ENCODE data around the gene SLC5A4. TPM values are rescaled to one million over a fixed set of nuclear protein-coding genes. Genes with fewer than 3 reads are reported as not detected.
"Not testable (repeated sequence)": the region's sequence is repeated elsewhere in the genome, so short reads cannot be mapped to it uniquely, and the experiment has no call there.

The SLC5A4 gene
- total RNA-seq, 1 donor from 2014 or later: not detected

- Mint-ChIP-seq H3K9me3 (no peaks in the 10 kb centered on the region), H3K27ac (no peak overlapping the region), H3K4me1 (ENCODE audit: low read depth) (peaks cover 17% of the 10 kb centered on the region), H3K36me3 (ENCODE audit: low read depth) (no peaks in the 10 kb centered on the region), H3K27me3 (ENCODE audit: low read depth) (peaks cover 13% of the 10 kb centered on the region), H3K4me3 (ENCODE audit: low read depth) (peak overlapping the region; percentile 31)
- DNase-seq (ENCODE audit: low spot score): no peak
- intact Hi-C loops (cut with micrococcal nuclease): loop anchor here (5.0 kb wide), 1 partner anchor 268 kb away; the partner anchor contains the start of gene FBXO7
Observed at GRCh38 chr22:32204040-32204855, 50.9 kb downstream of the SLC5A4 start.

DNA sequence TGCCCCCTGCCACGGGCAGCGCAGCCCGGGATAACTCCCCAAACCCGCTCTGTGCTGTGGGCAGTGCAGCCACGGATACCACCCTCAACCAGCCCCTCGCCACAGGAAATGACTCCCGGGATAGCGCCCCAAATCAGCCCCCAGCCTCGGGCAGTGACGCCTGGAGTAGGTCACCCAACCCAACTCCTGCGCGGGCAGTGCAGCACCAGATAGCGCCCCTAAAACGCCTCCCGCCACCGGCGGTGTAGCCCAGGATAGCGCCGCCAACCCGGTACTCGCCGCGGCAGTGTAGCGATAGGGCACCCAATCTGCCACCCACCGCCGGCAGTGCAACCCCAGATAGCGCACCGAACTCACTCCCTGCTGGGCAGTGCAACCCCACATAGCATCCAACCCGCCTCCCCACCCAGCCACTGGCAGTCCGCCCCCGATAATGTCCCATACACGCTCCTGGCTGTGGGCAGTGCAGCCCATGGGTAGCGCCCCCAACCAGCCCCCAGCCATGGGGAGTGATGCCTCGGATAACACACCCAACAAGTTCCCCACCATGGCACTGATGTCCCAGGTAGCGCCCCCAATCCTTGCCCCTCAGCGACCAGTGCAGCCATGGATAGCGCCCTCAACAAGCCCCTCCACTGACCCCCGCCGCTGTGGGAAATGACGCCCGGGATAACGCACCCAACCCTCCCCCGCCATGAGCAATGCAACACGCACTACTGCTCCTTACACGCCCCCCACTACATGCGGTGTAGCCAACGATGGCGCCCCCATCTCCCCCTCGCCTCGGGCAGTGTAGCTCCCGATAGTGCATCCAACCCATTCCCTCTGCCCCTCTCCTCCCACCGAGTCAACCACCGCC, 51.7 kb downstream of the SLC5A4 start:
- peak overlapping the region; percentile 26 for H3K4me3 Mint-ChIP-seq (ENCODE audit: low read depth)
- no peak overlapping the region for H3K27ac Mint-ChIP-seq
- H3K36me3 Mint-ChIP-seq (ENCODE audit: low read depth): no peaks in the 10 kb centered on the region
- peaks cover 13% of the 10 kb centered on the region for H3K27me3 Mint-ChIP-seq (ENCODE audit: low read depth)
- H3K9me3 Mint-ChIP-seq: no peaks in the 10 kb centered on the region
- peaks cover 17% of the 10 kb centered on the region for H3K4me1 Mint-ChIP-seq (ENCODE audit: low read depth)
- DNase-seq (ENCODE audit: low spot score): no peak
- intact Hi-C loops (cut with micrococcal nuclease): loop anchor here (5.0 kb wide), 1 partner anchor 269 kb away; the partner anchor contains the start of gene FBXO7

DNA sequence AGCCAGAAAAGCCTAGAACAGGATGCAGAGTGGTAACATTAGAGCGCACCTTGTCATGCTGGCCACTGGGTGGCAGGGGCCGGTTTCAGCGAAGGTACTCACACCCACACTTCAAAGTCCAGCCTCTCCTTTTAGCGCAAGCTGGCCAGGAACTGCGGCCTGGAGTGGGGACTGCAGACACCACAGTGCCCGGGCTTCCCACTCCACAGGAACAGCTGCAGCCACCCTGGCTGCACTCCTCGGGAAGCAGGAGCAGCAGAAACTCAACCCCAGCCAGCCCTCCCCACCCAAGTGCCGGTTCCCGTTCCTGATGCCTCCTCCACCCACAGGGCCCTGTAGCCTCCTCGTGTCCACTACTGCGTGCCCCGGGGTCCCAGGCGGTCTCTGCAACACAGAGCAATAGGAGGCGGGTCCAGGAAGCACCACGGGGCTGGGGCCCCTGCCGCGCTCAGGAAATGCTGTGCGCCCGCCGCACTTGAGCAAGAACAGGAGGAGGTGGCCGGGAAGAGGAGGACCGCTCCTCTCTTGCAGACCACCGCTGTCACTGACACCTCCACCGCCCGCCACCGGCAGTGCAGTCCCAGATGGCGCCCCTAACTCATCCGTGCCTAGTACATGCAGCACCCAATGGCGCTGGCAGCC, 52.5 kb downstream of the SLC5A4 start:
- Mint-ChIP-seq H3K4me1 (ENCODE audit: low read depth) (peaks cover 17% of the 10 kb centered on the region), H3K27me3 (ENCODE audit: low read depth) (peaks cover 13% of the 10 kb centered on the region), H3K27ac (no peak overlapping the region), H3K9me3 (no peaks in the 10 kb centered on the region), H3K4me3 (ENCODE audit: low read depth) (peak overlapping the region; percentile 26), H3K36me3 (ENCODE audit: low read depth) (no peaks in the 10 kb centered on the region)
- no peak for DNase-seq (ENCODE audit: low spot score)
- intact Hi-C loops (cut with micrococcal nuclease): loop anchor here (5.0 kb wide), 1 partner anchor 270 kb away; the partner anchor contains the start of gene FBXO7

- Mint-ChIP-seq H3K27me3 (ENCODE audit: low read depth) (peaks cover 13% of the 10 kb centered on the region), H3K27ac (no peak overlapping the region), H3K9me3 (no peaks in the 10 kb centered on the region), H3K36me3 (ENCODE audit: low read depth) (no peaks in the 10 kb centered on the region), H3K4me1 (ENCODE audit: low read depth) (peaks cover 17% of the 10 kb centered on the region), H3K4me3 (ENCODE audit: low read depth) (no peak overlapping the region)
- no peak for DNase-seq (ENCODE audit: low spot score)
- intact Hi-C loops (cut with micrococcal nuclease): loop anchor here (5.0 kb wide), 1 partner anchor 270 kb away; the partner anchor contains the start of gene FBXO7
Observed at GRCh38 chr22:32202161-32202538, 53.0 kb downstream of the SLC5A4 start.

DNA sequence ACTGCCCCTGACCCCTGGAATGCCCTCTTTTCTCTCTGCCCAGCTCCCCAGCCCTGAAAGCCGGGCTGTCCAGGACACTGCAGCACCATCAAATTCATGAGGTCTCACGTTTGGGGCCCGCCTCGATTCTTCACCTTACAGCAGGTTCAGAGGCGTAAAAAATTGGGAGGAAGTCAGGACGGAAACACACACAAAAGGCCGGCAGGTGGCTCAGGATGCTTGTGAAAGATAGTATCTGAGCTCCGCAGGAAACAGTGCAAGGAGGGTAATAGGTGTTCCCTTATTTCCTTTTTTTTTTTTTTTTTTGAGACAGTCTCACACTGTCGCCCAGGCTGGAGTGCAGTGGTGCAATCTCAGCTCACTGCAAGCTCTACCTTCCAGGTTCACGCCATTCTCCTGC, 54.4 kb downstream of the SLC5A4 start:
- DNase-seq (ENCODE audit: low spot score): no peak

GRCh38 chr22:32199961-32200360, 55.2 kb downstream of the SLC5A4 start:
- Mint-ChIP-seq H3K4me3 (ENCODE audit: low read depth) (no peak overlapping the region), H3K27me3 (ENCODE audit: low read depth) (peaks cover 20% of the 10 kb centered on the region), H3K36me3 (ENCODE audit: low read depth) (no peaks in the 10 kb centered on the region), H3K9me3 (no peaks in the 10 kb centered on the region), H3K4me1 (ENCODE audit: low read depth) (peaks cover 12% of the 10 kb centered on the region), H3K27ac (no peak overlapping the region)
- intact Hi-C loops (cut with micrococcal nuclease): loop anchor here (5.0 kb wide), 1 partner anchor 272 kb away; the partner anchor contains the start of gene FBXO7
- no peak for DNase-seq (ENCODE audit: low spot score)

More for the DNA sequence above, 54.4 kb downstream of the SLC5A4 start:
- Mint-ChIP-seq H3K4me1 (ENCODE audit: low read depth) (peaks cover 12% of the 10 kb centered on the region), H3K36me3 (ENCODE audit: low read depth) (no peaks in the 10 kb centered on the region), H3K4me3 (ENCODE audit: low read depth) (no peak overlapping the region), H3K27me3 (ENCODE audit: low read depth) (peaks cover 18% of the 10 kb centered on the region), H3K9me3 (no peaks in the 10 kb centered on the region), H3K27ac (no peak overlapping the region)
- intact Hi-C loops (cut with micrococcal nuclease): loop anchor here (5.0 kb wide), 1 partner anchor 272 kb away; the partner anchor contains the start of gene FBXO7

DNA sequence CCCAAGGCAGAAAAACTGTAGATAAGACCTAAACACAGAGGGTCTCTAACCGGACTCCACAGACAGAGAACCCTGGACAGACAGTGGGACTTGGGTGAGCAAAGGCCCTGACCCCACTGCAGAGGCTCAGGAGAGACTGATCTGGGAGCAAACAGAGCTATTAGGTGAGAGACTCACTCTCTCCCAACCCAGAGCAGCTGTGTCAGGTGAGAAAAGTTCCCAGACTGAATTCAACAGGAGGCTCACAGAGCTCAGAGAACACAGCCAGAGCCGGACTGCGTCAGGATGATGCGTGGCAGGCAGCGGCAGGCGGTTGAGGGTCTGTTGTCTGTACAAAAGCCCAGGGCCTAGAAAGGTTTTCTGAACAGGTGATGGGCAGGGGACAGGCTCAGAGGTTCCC, 55.8 kb downstream of the SLC5A4 start:
- intact Hi-C loops (cut with micrococcal nuclease): no loop called here
- no peak overlapping the region for H3K27ac Mint-ChIP-seq
- peaks cover 12% of the 10 kb centered on the region for H3K4me1 Mint-ChIP-seq (ENCODE audit: low read depth)
- H3K27me3 Mint-ChIP-seq (ENCODE audit: low read depth): peaks cover 22% of the 10 kb centered on the region
- no peaks in the 10 kb centered on the region for H3K9me3 Mint-ChIP-seq
- H3K36me3 Mint-ChIP-seq (ENCODE audit: low read depth): no peaks in the 10 kb centered on the region
- no peak overlapping the region for H3K4me3 Mint-ChIP-seq (ENCODE audit: low read depth)
- DNase-seq (ENCODE audit: low spot score): no peak

GRCh38 chr22:32197553-32198226, 57.5 kb downstream of the SLC5A4 start:
- intact Hi-C loops (cut with micrococcal nuclease); H3K9me3 Mint-ChIP-seq; H3K4me1 Mint-ChIP-seq (ENCODE audit: low read depth); DNase-seq (ENCODE audit: low spot score); H3K4me3 Mint-ChIP-seq (ENCODE audit: low read depth); H3K36me3 Mint-ChIP-seq (ENCODE audit: low read depth); H3K27ac Mint-ChIP-seq: not testable (repeated sequence)
- peaks cover 14% of the 10 kb centered on the region for H3K27me3 Mint-ChIP-seq (ENCODE audit: low read depth)

DNA sequence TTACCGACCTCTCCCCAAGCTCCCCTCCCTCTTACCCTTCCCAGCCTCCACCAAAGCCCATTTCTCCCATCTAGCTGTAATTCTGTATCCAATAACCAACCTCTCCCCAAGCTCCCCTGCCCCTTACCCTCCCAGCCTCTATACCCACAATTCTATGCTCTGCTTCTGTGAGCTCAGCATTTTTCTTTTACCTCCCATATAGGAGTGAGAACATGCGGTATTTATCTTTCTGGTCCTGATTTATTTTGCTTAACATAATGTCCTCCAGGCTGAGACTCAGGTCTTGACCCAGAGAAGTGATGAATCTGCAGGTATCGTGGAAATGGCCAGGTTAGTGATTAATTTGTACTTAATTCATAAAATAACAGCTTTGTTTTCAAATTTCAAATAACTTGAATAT, 59.2 kb downstream of the SLC5A4 start:
- H3K4me1 Mint-ChIP-seq (ENCODE audit: low read depth); H3K4me3 Mint-ChIP-seq (ENCODE audit: low read depth); H3K27ac Mint-ChIP-seq; H3K36me3 Mint-ChIP-seq (ENCODE audit: low read depth); H3K9me3 Mint-ChIP-seq; DNase-seq (ENCODE audit: low spot score); intact Hi-C loops (cut with micrococcal nuclease): not testable (repeated sequence)
- peaks cover 16% of the 10 kb centered on the region for H3K27me3 Mint-ChIP-seq (ENCODE audit: low read depth)

GRCh38 chr22:32193346-32193745, 61.8 kb downstream of the SLC5A4 start:
- H3K4me3 Mint-ChIP-seq (ENCODE audit: low read depth); H3K36me3 Mint-ChIP-seq (ENCODE audit: low read depth); H3K27ac Mint-ChIP-seq; H3K4me1 Mint-ChIP-seq (ENCODE audit: low read depth); H3K9me3 Mint-ChIP-seq; DNase-seq (ENCODE audit: low spot score); intact Hi-C loops (cut with micrococcal nuclease): not testable (repeated sequence)
- H3K27me3 Mint-ChIP-seq (ENCODE audit: low read depth): peaks cover 22% of the 10 kb centered on the region

- H3K27ac Mint-ChIP-seq; H3K4me3 Mint-ChIP-seq (ENCODE audit: low read depth); intact Hi-C loops (cut with micrococcal nuclease); DNase-seq (ENCODE audit: low spot score); H3K36me3 Mint-ChIP-seq (ENCODE audit: low read depth); H3K4me1 Mint-ChIP-seq (ENCODE audit: low read depth); H3K9me3 Mint-ChIP-seq: not testable (repeated sequence)
- peaks cover 19% of the 10 kb centered on the region for H3K27me3 Mint-ChIP-seq (ENCODE audit: low read depth)
Observed at GRCh38 chr22:32191021-32191420, 64.1 kb downstream of the SLC5A4 start.

- intact Hi-C loops (cut with micrococcal nuclease): no loop called here
- H3K27me3 Mint-ChIP-seq (ENCODE audit: low read depth): peaks cover 8% of the 10 kb centered on the region
Observed at GRCh38 chr22:32185821-32186220, 69.3 kb downstream of the SLC5A4 start.

More at GRCh38 chr22:32185821-32186220, 69.3 kb downstream of the SLC5A4 start:
- Mint-ChIP-seq H3K4me3 (ENCODE audit: low read depth) (no peak overlapping the region), H3K36me3 (ENCODE audit: low read depth) (no peaks in the 10 kb centered on the region), H3K9me3 (no peaks in the 10 kb centered on the region), H3K27ac (no peak overlapping the region), H3K4me1 (ENCODE audit: low read depth) (no peaks in the 10 kb centered on the region)
- no peak for DNase-seq (ENCODE audit: low spot score)

All from activated T-helper 2 cell treated with anti-CD3 and anti-CD28 coated beads, Interferon-gamma antibody, Interleukin-2, Interleukin-4, amounts not matched to agents 10 μg/mL and 5 μg/mL and 100 μg/mL, durations not matched to agents 14 hours and 24 hours and 36 hours (primary cell).